Prostate gland (tissue), 2 donors: Measurements from ENCODE around the gene IL17A.

Experiments used
- POLR2A ChIP-seq: fragments of 450-650 bp; IDR thresholded peaks from one replicate; pipeline ENCODE4 v1.6.1; 2016; ENCODE audit warnings: antibody characterized with exemption, mild to moderate bottlenecking
- TF ChIP-seq, protein P1 (sequence below), 4 experiments: fragments of 200-600 bp in 2 of 4; fragments of 450-650 bp in 2 of 4; sonication (generic) in 2 of 4; IDR thresholded peaks; 1 replicate in 3 of 4; 2 replicates in 1 of 4; pipeline ENCODE4 v1.5.1; 2016 to 2019; ENCODE audit warnings: antibody characterized with exemption in 4 of 4, mild to moderate bottlenecking in 2 of 4, moderate library complexity in 2 of 4

- no peak for TF ChIP-seq POLR2A
- TF ChIP-seq, protein P1, sequence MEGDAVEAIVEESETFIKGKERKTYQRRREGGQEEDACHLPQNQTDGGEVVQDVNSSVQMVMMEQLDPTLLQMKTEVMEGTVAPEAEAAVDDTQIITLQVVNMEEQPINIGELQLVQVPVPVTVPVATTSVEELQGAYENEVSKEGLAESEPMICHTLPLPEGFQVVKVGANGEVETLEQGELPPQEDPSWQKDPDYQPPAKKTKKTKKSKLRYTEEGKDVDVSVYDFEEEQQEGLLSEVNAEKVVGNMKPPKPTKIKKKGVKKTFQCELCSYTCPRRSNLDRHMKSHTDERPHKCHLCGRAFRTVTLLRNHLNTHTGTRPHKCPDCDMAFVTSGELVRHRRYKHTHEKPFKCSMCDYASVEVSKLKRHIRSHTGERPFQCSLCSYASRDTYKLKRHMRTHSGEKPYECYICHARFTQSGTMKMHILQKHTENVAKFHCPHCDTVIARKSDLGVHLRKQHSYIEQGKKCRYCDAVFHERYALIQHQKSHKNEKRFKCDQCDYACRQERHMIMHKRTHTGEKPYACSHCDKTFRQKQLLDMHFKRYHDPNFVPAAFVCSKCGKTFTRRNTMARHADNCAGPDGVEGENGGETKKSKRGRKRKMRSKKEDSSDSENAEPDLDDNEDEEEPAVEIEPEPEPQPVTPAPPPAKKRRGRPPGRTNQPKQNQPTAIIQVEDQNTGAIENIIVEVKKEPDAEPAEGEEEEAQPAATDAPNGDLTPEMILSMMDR (IDR thresholded peaks at IDR 0.05), result no peak
These were observed 33.4 kb upstream of the IL17A start for GRCh38 chr6:52152711-52153160.
